ENCODE measurements around the gene AGXT2. TPM values are rescaled to one million over a fixed set of nuclear protein-coding genes. Genes with fewer than 3 reads are reported as not detected.

Gene AGXT2
- total and polyA plus RNA-seq, 2 of the 13 experiments (the other 11 are each of a cell fraction or from before 2014, with no cell fraction given), result 0.04 to 0.13 TPM

- no peaks in the 10 kb centered on the region for H3K36me3 ChIP-seq (replicated peaks in 1 of 2; ENCODE audit: control insufficient read depth in 1 of 2, insufficient read depth in 2 of 2, low read length in 2 of 2)
- in situ Hi-C loops (cut with HindIII; ENCODE audit: extremely low pct_ligation_motif_present, low pct_unique_long_range_greater_than_20kb) (no loop called here), intact Hi-C loops (cut with micrococcal nuclease; ENCODE audit: unreplicated experiment) (no loop called here)
- TF ChIP-seq ZNF713 (CRISPR knock-in tag; IDR thresholded peaks at IDR 0.05) (no peak), SOX6 (IDR thresholded peaks at IDR 0.05) (no peak), SOX6 (CRISPR knock-in tag; IDR thresholded peaks at IDR 0.05) (no peak), ZNF136 (CRISPR knock-in tag; IDR thresholded peaks at IDR 0.05; ENCODE audit: low read depth) (no peak)
- ChIA-PET POLR2A (no interaction called here), CTCF (ENCODE audit: low intra/inter-chr PET ratio, low total read pairs) (no interaction called here)
- H3K9me3 ChIP-seq (ENCODE audit: low read length), result no peaks in the 10 kb centered on the region
- H2AFZ ChIP-seq (ENCODE audit: low read length), result no peak overlapping the region
- no peaks in the 10 kb centered on the region for H4K20me1 ChIP-seq (ENCODE audit: insufficient read depth, low read length)
- H3K4me3 ChIP-seq (replicated peaks in 1 of 3; ENCODE audit: insufficient read depth in 1 of 3, low read depth in 2 of 3, low read length in 3 of 3), result no peak overlapping the region
- no TSS peak for BruUV-seq (replicated peaks)
- H3K27ac ChIP-seq (ENCODE audit: extremely low read length, insufficient read depth, low read length), result no peak overlapping the region
- ATAC-seq (no peak), DNase-seq (ENCODE audit: low spot score) (no peak), FAIRE-seq (no peak)
- H3K27me3 ChIP-seq (ENCODE audit: control insufficient read depth in 1 of 2, insufficient read depth in 2 of 2, low read length in 2 of 2), result no peaks in the 10 kb centered on the region
- H3K4me1 ChIP-seq (ENCODE audit: insufficient read depth, low read length), result no peaks in the 10 kb centered on the region
- 28% methylated on average over 4 of the region's 4 CpGs for WGBS (ENCODE audit: low lambda C conversion rate)
- no peak overlapping the region for H3K4me2 ChIP-seq (ENCODE audit: low read depth, low read length)
- no peaks in the 10 kb centered on the region for H3K79me2 ChIP-seq (ENCODE audit: insufficient read depth, low read length)
- no peak overlapping the region for H3K9ac ChIP-seq (ENCODE audit: insufficient read depth, low read depth, low read length)
Measured at GRCh38 chr5:34978681-34979080, 69.1 kb downstream of the AGXT2 start.

GRCh38 chr5:34977934-34978613, 69.7 kb downstream of the AGXT2 start:
- ATAC-seq (no peak), FAIRE-seq (no peak), DNase-seq (ENCODE audit: low spot score) (no peak)
- no peak overlapping the region for H3K9ac ChIP-seq (ENCODE audit: insufficient read depth, low read depth, low read length)
- ChIA-PET POLR2A (no interaction called here), CTCF (ENCODE audit: low intra/inter-chr PET ratio, low total read pairs) (no interaction called here)
- no peak overlapping the region for H3K27ac ChIP-seq (ENCODE audit: extremely low read length, insufficient read depth, low read length)
- H3K4me1 ChIP-seq (ENCODE audit: insufficient read depth, low read length), result no peaks in the 10 kb centered on the region
- in situ Hi-C loops (cut with HindIII; ENCODE audit: extremely low pct_ligation_motif_present, low pct_unique_long_range_greater_than_20kb), result no loop called here
- H4K20me1 ChIP-seq (ENCODE audit: insufficient read depth, low read length), result no peaks in the 10 kb centered on the region
- no peaks in the 10 kb centered on the region for H3K79me2 ChIP-seq (ENCODE audit: insufficient read depth, low read length)
- H3K27me3 ChIP-seq (ENCODE audit: control insufficient read depth in 1 of 2, insufficient read depth in 2 of 2, low read length in 2 of 2), result no peaks in the 10 kb centered on the region
- intact Hi-C loops (cut with micrococcal nuclease; ENCODE audit: unreplicated experiment), result no loop called here
- H3K9me3 ChIP-seq (ENCODE audit: low read length), result no peaks in the 10 kb centered on the region
- no peak overlapping the region for H3K4me3 ChIP-seq (replicated peaks in 1 of 3; ENCODE audit: insufficient read depth in 1 of 3, low read depth in 2 of 3, low read length in 3 of 3)
- no TSS peak for BruUV-seq (replicated peaks)
- no peak overlapping the region for H3K4me2 ChIP-seq (ENCODE audit: low read depth, low read length)
- H3K36me3 ChIP-seq (replicated peaks in 1 of 2; ENCODE audit: control insufficient read depth in 1 of 2, insufficient read depth in 2 of 2, low read length in 2 of 2), result no peaks in the 10 kb centered on the region
- 8% methylated on average over 2 of the region's 2 CpGs for WGBS (ENCODE audit: low lambda C conversion rate)
- no peak overlapping the region for H2AFZ ChIP-seq (ENCODE audit: low read length)
- TF ChIP-seq ZNF280B (CRISPR knock-in tag; IDR thresholded peaks at IDR 0.05; ENCODE audit: borderline replicate concordance) (no peak), ZNF790 (CRISPR knock-in tag; IDR thresholded peaks at IDR 0.05; ENCODE audit: borderline replicate concordance) (no peak), ZNF530 (CRISPR knock-in tag; IDR thresholded peaks at IDR 0.05; ENCODE audit: low read depth) (no peak), YY1 (IDR thresholded peaks at IDR 0.05; ENCODE audit: insufficient read depth, insufficient replicate concordance, low read depth, low read length) (no peak), TAF15 (IDR thresholded peaks at IDR 0.05; ENCODE audit: low read depth, low read length, poor library complexity, severe bottlenecking) (no peak), BCLAF1 (IDR thresholded peaks at IDR 0.05) (no peak), NFE2 (CRISPR knock-in tag; IDR thresholded peaks at IDR 0.05) (no peak)
